SK-N-SH (cell line): ENCODE measurements around the gene WASF2. TPM values are rescaled to one million over a fixed set of nuclear protein-coding genes. Genes with fewer than 3 reads are reported as not detected.

Experiments used
- CTCF ChIA-PET: fragments of 300-600, 350-600 bp; formaldehyde crosslinking; extraction: SDS; loops from one replicate; lab custom pipeline; 2021; lab: Yijun Ruan, JAX
- POLR2A ChIA-PET: fragments of 350-600 bp; sonication (Branson Sonifier 250); formaldehyde crosslinking; extraction: SDS; loops from one replicate; lab custom pipeline; 2020; ENCODE audit warnings: antibody characterized with exemption, inconsistent platforms; lab: Yijun Ruan, JAX
- DNase-seq: peaks from one replicate; pipeline ENCODE4 v3.0.0; 2012
- H2AFZ ChIP-seq: fragments of 200-600 bp; sonication (generic); 2 replicates; pipeline ENCODE4 v1.8.1; 2016; ENCODE audit warnings: antibody characterized with exemption, mild to moderate bottlenecking, low read depth
- H3F3A ChIP-seq: fragments of 200-600 bp; sonication (generic); replicated peaks from 2 replicates; pipeline ENCODE3; 2016; ENCODE audit warnings: antibody characterized with exemption, mild to moderate bottlenecking; ENCODE audit not compliant: insufficient read depth
- H3K27ac ChIP-seq, 2 experiments: fragments of 200-500 bp in 1 of 2; fragments of 200-600 bp in 1 of 2; sonication (Bioruptor generic) in 1 of 2; sonication (generic), shearing (Covaris generic) in 1 of 2; 2 replicates each; pipeline versions ENCODE4 v1.5.1 to v1.6.1; 2014 to 2016; ENCODE audit warnings: low read depth in 2 of 2, inconsistent platforms in 1 of 2, low read length in 1 of 2, mild to moderate bottlenecking in 1 of 2, mixed read lengths in 1 of 2
- H3K27me3 ChIP-seq: fragments of 200-600 bp; sonication (generic), shearing (Covaris generic); 2 replicates; pipeline ENCODE4 v1.6.1; 2016; ENCODE audit warnings: mixed run types; ENCODE audit not compliant: insufficient read depth
- H3K36me3 ChIP-seq, 2 experiments: fragments of 200-500 bp in 1 of 2; fragments of 200-600 bp in 1 of 2; sonication (Bioruptor generic) in 1 of 2; sonication (generic) in 1 of 2; replicated peaks in 1 of 2; 2 replicates each; pipeline versions ENCODE3 to v1.5.1; 2014 to 2016; ENCODE audit warnings: low read length in 1 of 2, mild to moderate bottlenecking in 1 of 2; ENCODE audit not compliant: insufficient read depth in 2 of 2, control insufficient read depth in 1 of 2
- H3K4me1 ChIP-seq, 2 experiments: fragments of 200-500 bp in 1 of 2; fragments of 200-600 bp in 1 of 2; sonication (Bioruptor generic) in 1 of 2; sonication (generic), shearing (Covaris generic) in 1 of 2; 2 replicates each; pipeline versions ENCODE4 v1.5.1 to v1.6.1; 2014 to 2016; ENCODE audit warnings: low read depth in 1 of 2, low read length in 1 of 2, mixed run types in 1 of 2; ENCODE audit not compliant: insufficient read depth in 2 of 2, control insufficient read depth in 1 of 2
- H3K4me2 ChIP-seq: fragments of 200-600 bp; sonication (generic), shearing (Covaris generic); 2 replicates; pipeline ENCODE4 v1.6.1; 2017; ENCODE audit warnings: mixed run types
- H3K4me3 ChIP-seq, 2 experiments: fragments of 200-500 bp in 1 of 2; fragments of 200-600 bp in 1 of 2; sonication (Bioruptor generic) in 1 of 2; sonication (generic), shearing (Covaris generic) in 1 of 2; 2 replicates each; pipeline versions ENCODE4 v1.5.1 to v1.8.1; 2014 to 2016; ENCODE audit warnings: low read depth in 2 of 2, inconsistent platforms in 1 of 2, low read length in 1 of 2, mild to moderate bottlenecking in 1 of 2, mixed read lengths in 1 of 2, moderate library complexity in 1 of 2
- H3K79me2 ChIP-seq: fragments of 200-600 bp; sonication (generic); 2 replicates; pipeline ENCODE4 v1.8.1; 2017; ENCODE audit warnings: mild to moderate bottlenecking; ENCODE audit not compliant: insufficient read depth
- H3K9ac ChIP-seq: fragments of 200-600 bp; sonication (generic); 2 replicates; pipeline ENCODE4 v1.6.1; 2017; ENCODE audit warnings: mixed run types
- H3K9me2 ChIP-seq: fragments of 200-600 bp; sonication (generic); 2 replicates; pipeline ENCODE4 v1.6.1; 2017; ENCODE audit warnings: mixed run types
- H3K9me3 ChIP-seq: fragments of 200-600 bp; sonication (generic); 2 replicates; pipeline ENCODE4 v1.6.1; 2017; ENCODE audit warnings: mixed run types, mild to moderate bottlenecking, moderate library complexity
- H4K20me1 ChIP-seq: fragments of 200-600 bp; sonication (generic); 2 replicates; pipeline ENCODE4 v1.6.1; 2017; ENCODE audit warnings: mild to moderate bottlenecking, mixed run types; ENCODE audit not compliant: insufficient read depth
- EP300 ChIP-seq, 2 experiments: IDR thresholded peaks; 2 replicates each; pipeline versions ENCODE4 v1.4.0 to v1.6.1; 2012; ENCODE audit warnings: borderline replicate concordance in 1 of 2, low read depth in 1 of 2, low read length in 1 of 2
- FOXJ3 ChIP-seq: sonication (generic); formaldehyde crosslinking; IDR thresholded peaks from 2 replicates; pipeline ENCODE4 v1.5.1; 2020; ENCODE audit warnings: mild to moderate bottlenecking, missing genetic modification reagents
- FOXM1 ChIP-seq: IDR thresholded peaks from 2 replicates; pipeline ENCODE4 v1.4.0; 2012; ENCODE audit warnings: low read depth, mild to moderate bottlenecking
- JUND ChIP-seq: IDR thresholded peaks from 2 replicates; pipeline ENCODE4 v1.4.0; 2012
- MEF2A ChIP-seq: IDR thresholded peaks from 2 replicates; pipeline ENCODE4 v1.4.0; 2012; ENCODE audit warnings: low read depth, borderline replicate concordance
- NFIC ChIP-seq: IDR thresholded peaks from 2 replicates; pipeline ENCODE4 v1.4.0; 2012; ENCODE audit warnings: borderline replicate concordance
- NRF1 ChIP-seq: IDR thresholded peaks from 2 replicates; pipeline ENCODE4 v1.6.1; 2012; ENCODE audit warnings: low read depth, mild to moderate bottlenecking, low read length
- POLR2AphosphoS5 ChIP-seq: IDR thresholded peaks from 2 replicates; pipeline ENCODE4 v1.6.1; 2012; ENCODE audit warnings: low read depth, low read length
- RFX5 ChIP-seq: IDR thresholded peaks from 2 replicates; pipeline ENCODE4 v1.6.1; 2012; ENCODE audit warnings: mild to moderate bottlenecking, improper control_type of control experiment, low read length
- RXRA ChIP-seq: IDR thresholded peaks from 2 replicates; pipeline ENCODE4 v1.4.0; 2012; ENCODE audit warnings: low read depth, mild to moderate bottlenecking, borderline replicate concordance
- SMC3 ChIP-seq: IDR thresholded peaks from 2 replicates; pipeline ENCODE4 v1.6.1; 2012; ENCODE audit warnings: low read depth, low read length, improper control_type of control experiment
- TAF1 ChIP-seq: IDR thresholded peaks from 2 replicates; pipeline ENCODE4 v1.6.1; 2012; ENCODE audit warnings: low read depth, mild to moderate bottlenecking, low read length, moderate library complexity, borderline replicate concordance
- TEAD4 ChIP-seq: IDR thresholded peaks from 2 replicates; pipeline ENCODE4 v1.4.0; 2012; ENCODE audit warnings: mild to moderate bottlenecking, borderline replicate concordance; ENCODE audit not compliant: insufficient read depth
- WGBS: methylation state at CpG from one replicate; pipeline ENCODE4 v1.1.6; 2017; ENCODE audit warnings: low lambda C conversion rate; 5-methylcytosine and 5-hydroxymethylcytosine counted together
- polyA plus RNA-seq, 3 experiments: library from polyadenylated mRNA; depleted of rRNA; stranded (reverse); fragments of >200 nt; gene quantifications; 2 replicates each; pipeline ENCODE4 v1.2.3, GENCODE V29; 2012
- TF ChIP-seq, protein P1 (sequence below): fragments of 150-350 bp; IDR thresholded peaks from 2 replicates; pipeline ENCODE4 v1.6.1; 2017; ENCODE audit warnings: antibody characterized with exemption, low read length, low read depth, borderline replicate concordance
- TF ChIP-seq, protein P2 (sequence below): IDR thresholded peaks from 2 replicates; pipeline ENCODE4 v1.4.0; 2012; ENCODE audit warnings: low read depth
- TF ChIP-seq, protein P3 (sequence below): IDR thresholded peaks from 2 replicates; pipeline ENCODE4 v1.6.1; 2012; ENCODE audit warnings: mild to moderate bottlenecking, low read depth, low read length, moderate library complexity
- TF ChIP-seq, protein P4 (sequence below): IDR thresholded peaks from 2 replicates; pipeline ENCODE4 v1.4.0; 2012; ENCODE audit warnings: low read depth, borderline replicate concordance
- TF ChIP-seq, protein P5 (sequence below): IDR thresholded peaks from 2 replicates; pipeline ENCODE4; 2012
- TF ChIP-seq, protein P6 (sequence below): fragments of 150-350 bp; IDR thresholded peaks from 2 replicates; pipeline ENCODE4 v1.6.1; 2016; ENCODE audit warnings: mild to moderate bottlenecking, low read depth, low read length

The WASF2 gene
- polyA plus RNA-seq, 1 of the 3 experiments (the other 2 are of a cell fraction), result 27.1 TPM

DNA sequence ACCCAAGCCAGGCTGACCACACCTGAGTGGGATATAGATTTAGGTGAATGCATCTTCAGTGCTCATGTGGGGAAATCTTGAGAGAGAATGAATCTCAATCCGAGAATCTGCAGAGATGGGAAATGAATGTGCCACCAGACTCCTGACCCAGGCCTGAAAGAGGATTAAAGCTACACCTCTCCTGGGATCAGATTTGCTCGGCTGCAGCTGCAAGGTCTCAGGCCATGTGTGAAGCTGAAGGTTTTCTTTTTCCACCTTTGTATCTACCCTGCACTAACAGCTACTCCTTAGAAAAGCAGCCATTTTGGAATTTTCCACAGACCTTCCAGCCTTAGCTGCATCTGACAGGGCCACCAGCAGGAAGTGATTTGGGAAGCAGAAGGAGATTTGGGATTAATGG lies 79.3 kb downstream of the WASF2 start:
- Histone ChIP-seq H3K27ac (no peak overlapping the region), H2AFZ (no peak overlapping the region), H4K20me1 (no peaks in the 10 kb centered on the region), H3K4me2 (no peak overlapping the region)
- CTCF ChIA-PET, result interaction anchor here (0.9 to 16.9 kb wide), 6 partner anchors 13 to 196 kb away, joined by 4 to 111 read pairs (median 5); partner anchors contain the start of genes AHDC1 and GPR3
- no peak for DNase-seq
- POLR2A ChIA-PET, result no interaction called here
- 91% methylated on average over 2 of the region's 2 CpGs for WGBS
- no peak for TF ChIP-seq RXRA
- TF ChIP-seq, all 33 proteins: peak for 0
- Histone ChIP-seq H3K9ac (no peak overlapping the region), H3K9me3 (no peaks in the 10 kb centered on the region), H3K27me3 (no peaks in the 10 kb centered on the region), H3K4me1 (no peaks in the 10 kb centered on the region), H3K4me3 (no peak overlapping the region), H3K79me2 (no peaks in the 10 kb centered on the region), H3F3A (no peaks in the 10 kb centered on the region), H3K36me3 (peaks cover 53 to 68% of the 10 kb centered on the region in 2 experiments), H3K9me2 (no peaks in the 10 kb centered on the region)

DNA sequence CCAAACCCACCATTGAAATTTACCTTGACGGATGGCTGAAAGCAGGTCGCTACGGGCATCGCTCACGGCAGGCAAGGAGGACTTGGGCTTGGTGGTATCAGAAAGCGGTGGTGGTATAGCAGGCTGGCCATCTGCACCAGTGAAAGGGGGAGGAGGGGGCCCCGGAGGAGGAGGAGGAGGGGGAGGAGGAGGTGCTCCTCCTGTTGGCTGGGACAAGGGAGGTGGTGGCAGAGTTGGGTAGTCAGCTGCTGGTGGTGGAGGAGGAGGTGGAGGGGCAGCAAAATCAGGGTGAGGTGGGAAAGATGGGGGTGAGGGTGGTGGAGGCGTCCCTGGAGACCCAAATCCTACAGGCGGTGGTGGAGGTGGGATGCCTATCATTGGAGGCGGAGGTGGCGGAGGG lies 80.3 kb downstream of the WASF2 start:
- Histone ChIP-seq H3K27ac (no peak overlapping the region), H3K4me2 (no peak overlapping the region), H3K9me3 (no peaks in the 10 kb centered on the region), H3K4me3 (no peak overlapping the region), H3K36me3 (peaks cover 43 to 62% of the 10 kb centered on the region in 2 experiments), H3K9ac (no peak overlapping the region), H3K27me3 (no peaks in the 10 kb centered on the region), H3K9me2 (no peaks in the 10 kb centered on the region), H3K79me2 (no peaks in the 10 kb centered on the region), H2AFZ (no peak overlapping the region), H3K4me1 (no peaks in the 10 kb centered on the region; a peak in 1 of 4 replicates), H3F3A (no peaks in the 10 kb centered on the region)
- no peak for DNase-seq
- WGBS, result 91% methylated on average over 11 of the region's 11 CpGs
- CTCF ChIA-PET, result interaction anchor here (1.0 to 16.9 kb wide), 3 partner anchors 14 to 197 kb away, joined by 3 to 111 read pairs (median 4); partner anchors contain the start of gene AHDC1
- TF ChIP-seq, protein P1, sequence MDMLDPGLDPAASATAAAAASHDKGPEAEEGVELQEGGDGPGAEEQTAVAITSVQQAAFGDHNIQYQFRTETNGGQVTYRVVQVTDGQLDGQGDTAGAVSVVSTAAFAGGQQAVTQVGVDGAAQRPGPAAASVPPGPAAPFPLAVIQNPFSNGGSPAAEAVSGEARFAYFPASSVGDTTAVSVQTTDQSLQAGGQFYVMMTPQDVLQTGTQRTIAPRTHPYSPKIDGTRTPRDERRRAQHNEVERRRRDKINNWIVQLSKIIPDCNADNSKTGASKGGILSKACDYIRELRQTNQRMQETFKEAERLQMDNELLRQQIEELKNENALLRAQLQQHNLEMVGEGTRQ, result no peak
- TF ChIP-seq, protein P2, sequence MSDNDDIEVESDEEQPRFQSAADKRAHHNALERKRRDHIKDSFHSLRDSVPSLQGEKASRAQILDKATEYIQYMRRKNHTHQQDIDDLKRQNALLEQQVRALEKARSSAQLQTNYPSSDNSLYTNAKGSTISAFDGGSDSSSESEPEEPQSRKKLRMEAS, result no peak
- TF ChIP-seq, protein P3, sequence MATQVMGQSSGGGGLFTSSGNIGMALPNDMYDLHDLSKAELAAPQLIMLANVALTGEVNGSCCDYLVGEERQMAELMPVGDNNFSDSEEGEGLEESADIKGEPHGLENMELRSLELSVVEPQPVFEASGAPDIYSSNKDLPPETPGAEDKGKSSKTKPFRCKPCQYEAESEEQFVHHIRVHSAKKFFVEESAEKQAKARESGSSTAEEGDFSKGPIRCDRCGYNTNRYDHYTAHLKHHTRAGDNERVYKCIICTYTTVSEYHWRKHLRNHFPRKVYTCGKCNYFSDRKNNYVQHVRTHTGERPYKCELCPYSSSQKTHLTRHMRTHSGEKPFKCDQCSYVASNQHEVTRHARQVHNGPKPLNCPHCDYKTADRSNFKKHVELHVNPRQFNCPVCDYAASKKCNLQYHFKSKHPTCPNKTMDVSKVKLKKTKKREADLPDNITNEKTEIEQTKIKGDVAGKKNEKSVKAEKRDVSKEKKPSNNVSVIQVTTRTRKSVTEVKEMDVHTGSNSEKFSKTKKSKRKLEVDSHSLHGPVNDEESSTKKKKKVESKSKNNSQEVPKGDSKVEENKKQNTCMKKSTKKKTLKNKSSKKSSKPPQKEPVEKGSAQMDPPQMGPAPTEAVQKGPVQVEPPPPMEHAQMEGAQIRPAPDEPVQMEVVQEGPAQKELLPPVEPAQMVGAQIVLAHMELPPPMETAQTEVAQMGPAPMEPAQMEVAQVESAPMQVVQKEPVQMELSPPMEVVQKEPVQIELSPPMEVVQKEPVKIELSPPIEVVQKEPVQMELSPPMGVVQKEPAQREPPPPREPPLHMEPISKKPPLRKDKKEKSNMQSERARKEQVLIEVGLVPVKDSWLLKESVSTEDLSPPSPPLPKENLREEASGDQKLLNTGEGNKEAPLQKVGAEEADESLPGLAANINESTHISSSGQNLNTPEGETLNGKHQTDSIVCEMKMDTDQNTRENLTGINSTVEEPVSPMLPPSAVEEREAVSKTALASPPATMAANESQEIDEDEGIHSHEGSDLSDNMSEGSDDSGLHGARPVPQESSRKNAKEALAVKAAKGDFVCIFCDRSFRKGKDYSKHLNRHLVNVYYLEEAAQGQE, result no peak
- TF ChIP-seq POLR2AphosphoS5, result no peak
- TF ChIP-seq SMC3, result no peak
- TF ChIP-seq, protein P4, sequence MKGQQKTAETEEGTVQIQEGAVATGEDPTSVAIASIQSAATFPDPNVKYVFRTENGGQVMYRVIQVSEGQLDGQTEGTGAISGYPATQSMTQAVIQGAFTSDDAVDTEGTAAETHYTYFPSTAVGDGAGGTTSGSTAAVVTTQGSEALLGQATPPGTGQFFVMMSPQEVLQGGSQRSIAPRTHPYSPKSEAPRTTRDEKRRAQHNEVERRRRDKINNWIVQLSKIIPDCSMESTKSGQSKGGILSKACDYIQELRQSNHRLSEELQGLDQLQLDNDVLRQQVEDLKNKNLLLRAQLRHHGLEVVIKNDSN, result no peak
- TF ChIP-seq TAF1, result no peak
- no peak for TF ChIP-seq RFX5
- TF ChIP-seq, protein P5, sequence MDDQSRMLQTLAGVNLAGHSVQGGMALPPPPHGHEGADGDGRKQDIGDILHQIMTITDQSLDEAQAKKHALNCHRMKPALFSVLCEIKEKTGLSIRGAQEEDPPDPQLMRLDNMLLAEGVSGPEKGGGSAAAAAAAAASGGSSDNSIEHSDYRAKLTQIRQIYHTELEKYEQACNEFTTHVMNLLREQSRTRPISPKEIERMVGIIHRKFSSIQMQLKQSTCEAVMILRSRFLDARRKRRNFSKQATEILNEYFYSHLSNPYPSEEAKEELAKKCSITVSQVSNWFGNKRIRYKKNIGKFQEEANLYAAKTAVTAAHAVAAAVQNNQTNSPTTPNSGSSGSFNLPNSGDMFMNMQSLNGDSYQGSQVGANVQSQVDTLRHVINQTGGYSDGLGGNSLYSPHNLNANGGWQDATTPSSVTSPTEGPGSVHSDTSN, result no peak
- TF ChIP-seq NRF1, result no peak
- TF ChIP-seq, protein P6, sequence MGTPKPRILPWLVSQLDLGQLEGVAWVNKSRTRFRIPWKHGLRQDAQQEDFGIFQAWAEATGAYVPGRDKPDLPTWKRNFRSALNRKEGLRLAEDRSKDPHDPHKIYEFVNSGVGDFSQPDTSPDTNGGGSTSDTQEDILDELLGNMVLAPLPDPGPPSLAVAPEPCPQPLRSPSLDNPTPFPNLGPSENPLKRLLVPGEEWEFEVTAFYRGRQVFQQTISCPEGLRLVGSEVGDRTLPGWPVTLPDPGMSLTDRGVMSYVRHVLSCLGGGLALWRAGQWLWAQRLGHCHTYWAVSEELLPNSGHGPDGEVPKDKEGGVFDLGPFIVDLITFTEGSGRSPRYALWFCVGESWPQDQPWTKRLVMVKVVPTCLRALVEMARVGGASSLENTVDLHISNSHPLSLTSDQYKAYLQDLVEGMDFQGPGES, result no peak
- TF ChIP-seq EP300 (IDR thresholded peaks at IDR 0.05; ENCODE audit: borderline replicate concordance in 1 of 2, low read depth in 1 of 2, low read length in 1 of 2), result no peak
- no peak for TF ChIP-seq TEAD4
- TF ChIP-seq MEF2A, result no peak
- TF ChIP-seq FOXM1, result no peak
- no peak for TF ChIP-seq JUND
- no peak for TF ChIP-seq FOXJ3 (CRISPR knock-in tag)
- no peak for TF ChIP-seq NFIC
- TF ChIP-seq, all 33 proteins: peak for 0
- POLR2A ChIA-PET, result interaction anchor here (0.6 kb wide), 1 partner anchor 19 kb away, joined by 5 read pairs; no protein-coding TSS in a partner anchor
- H4K20me1 ChIP-seq, result no peaks in the 10 kb centered on the region
